LNCaP clone FGC (cell line): ENCODE results near the gene CORIN.
"Not testable (repeated sequence)": the region's sequence is repeated elsewhere in the genome, so short reads cannot be mapped to it uniquely, and the experiment has no call there.

Experiments used
- DNase-seq: peaks from one replicate; pipeline ENCODE4 v3.0.0-alpha.2; 2011; ENCODE audit warnings: low read depth
- H3K4me3 ChIP-seq: 2 replicates; pipeline ENCODE4 v1.5.1; 2011; ENCODE audit warnings: mild to moderate bottlenecking, low read depth, low read length, control low read depth
- CTCF ChIP-seq: IDR thresholded peaks from 2 replicates; pipeline ENCODE4 v1.5.1; 2012; ENCODE audit warnings: mild to moderate bottlenecking; ENCODE audit not compliant: control insufficient read depth, insufficient read depth; ENCODE audit errors: extremely low read depth

Gene CORIN

GRCh38 chr4:47557255-47557654 is 280.6 kb downstream of the CORIN start:
- no peak overlapping the region for H3K4me3 ChIP-seq
- DNase-seq = no peak
- no peak for TF ChIP-seq CTCF

- not testable (repeated sequence) for H3K4me3 ChIP-seq, DNase-seq
Observed at GRCh38 chr4:47555920-47556319, 281.9 kb downstream of the CORIN start.

- TF ChIP-seq CTCF = no peak
- DNase-seq = no peak
- H3K4me3 ChIP-seq = no peak overlapping the region
Observed at GRCh38 chr4:47553329-47554125, 284.3 kb downstream of the CORIN start.

GRCh38 chr4:47551682-47552081 is 286.2 kb downstream of the CORIN start:
- DNase-seq = no peak
- no peak overlapping the region for H3K4me3 ChIP-seq
- TF ChIP-seq CTCF = no peak

- no peak overlapping the region for H3K4me3 ChIP-seq
- no peak for DNase-seq
- TF ChIP-seq CTCF = no peak
Observed at GRCh38 chr4:47550899-47551548, 286.8 kb downstream of the CORIN start.

- DNase-seq, H3K4me3 ChIP-seq: not testable (repeated sequence)
Observed at GRCh38 chr4:47550357-47550756, 287.5 kb downstream of the CORIN start.
